LoVo (cell line): ENCODE measurements around the gene ZMIZ2.
"Not testable (repeated sequence)": the region's sequence is repeated elsewhere in the genome, so short reads cannot be mapped to it uniquely, and the experiment has no call there.

Experiments used
- DNase-seq: peaks from one replicate; pipeline ENCODE4 v3.0.0-alpha.2; 2016; ENCODE audit warnings: low spot score

The ZMIZ2 gene

GRCh38 chr7:44769776-44770294 is 21.2 kb downstream of the ZMIZ2 start:
- DNase-seq: peak; percentile 23

- DNase-seq: no peak
These were observed 22.7 kb downstream of the ZMIZ2 start for GRCh38 chr7:44771358-44771757.

GRCh38 chr7:44772440-44772839 is 23.8 kb downstream of the ZMIZ2 start:
- no peak for DNase-seq

- DNase-seq: no peak
These were observed 24.2 kb downstream of the ZMIZ2 start for GRCh38 chr7:44772867-44773266.

- DNase-seq: not testable (repeated sequence)
These were observed 25.8 kb downstream of the ZMIZ2 start for GRCh38 chr7:44774486-44774885.

- DNase-seq: no peak
These were observed 26.9 kb downstream of the ZMIZ2 start for GRCh38 chr7:44775383-44776107.

GRCh38 chr7:44776211-44776610 is 27.6 kb downstream of the ZMIZ2 start:
- DNase-seq: no peak

GRCh38 chr7:44782460-44782859 is 33.8 kb downstream of the ZMIZ2 start:
- DNase-seq: no peak

GRCh38 chr7:44783407-44783806 is 34.8 kb downstream of the ZMIZ2 start:
- DNase-seq: no peak

GRCh38 chr7:44784364-44784763 is 35.7 kb downstream of the ZMIZ2 start:
- DNase-seq: no peak

GRCh38 chr7:44785218-44785617 is 36.6 kb downstream of the ZMIZ2 start:
- not testable (repeated sequence) for DNase-seq

- DNase-seq: no peak
These were observed 38.4 kb downstream of the ZMIZ2 start for GRCh38 chr7:44787041-44787440.

- DNase-seq: no peak
These were observed 39.1 kb downstream of the ZMIZ2 start for GRCh38 chr7:44787762-44788161.

GRCh38 chr7:44789990-44790389 is 41.3 kb downstream of the ZMIZ2 start:
- no peak for DNase-seq

GRCh38 chr7:44791278-44792219 is 42.9 kb downstream of the ZMIZ2 start:
- DNase-seq: no peak

- DNase-seq: no peak
These were observed 45.3 kb downstream of the ZMIZ2 start for GRCh38 chr7:44793919-44794318.

GRCh38 chr7:44794331-44794730 is 45.7 kb downstream of the ZMIZ2 start:
- DNase-seq: no peak

GRCh38 chr7:44796034-44796503 is 47.4 kb downstream of the ZMIZ2 start:
- peak; percentile 79 for DNase-seq

GRCh38 chr7:44796504-44797328 is 48.1 kb downstream of the ZMIZ2 start, which contains the start of gene PPIA:
TSS of gene PPIA (plus strand) at chr7:44796681. CDS start at chr7:44796725, 44 bp downstream.
- peak; percentile 100 for DNase-seq

- DNase-seq: peak; percentile 92
These were observed 48.9 kb downstream of the ZMIZ2 start for GRCh38 chr7:44797329-44798258.
